Daoy (cell line): ENCODE measurements around the gene NLN. TPM values are rescaled to one million over a fixed set of nuclear protein-coding genes. Genes with fewer than 3 reads are reported as not detected.
"Not testable (repeated sequence)": the region's sequence is repeated elsewhere in the genome, so short reads cannot be mapped to it uniquely, and the experiment has no call there.

Experiments used
- DNase-seq: peaks from one replicate; pipeline ENCODE4 v3.0.0-alpha.2; 2015; ENCODE audit warnings: low read depth
- total RNA-seq: library from RNA; depleted of rRNA; stranded (reverse); fragments of >200 nt; shearing (Covaris generic); gene quantifications from 2 replicates; pipeline ENCODE4 v1.2.3, GENCODE V29; 2014; rRNA removed

NLN gene
- total RNA-seq: 43.8 and 44.2 TPM in 2 replicates

DNA sequence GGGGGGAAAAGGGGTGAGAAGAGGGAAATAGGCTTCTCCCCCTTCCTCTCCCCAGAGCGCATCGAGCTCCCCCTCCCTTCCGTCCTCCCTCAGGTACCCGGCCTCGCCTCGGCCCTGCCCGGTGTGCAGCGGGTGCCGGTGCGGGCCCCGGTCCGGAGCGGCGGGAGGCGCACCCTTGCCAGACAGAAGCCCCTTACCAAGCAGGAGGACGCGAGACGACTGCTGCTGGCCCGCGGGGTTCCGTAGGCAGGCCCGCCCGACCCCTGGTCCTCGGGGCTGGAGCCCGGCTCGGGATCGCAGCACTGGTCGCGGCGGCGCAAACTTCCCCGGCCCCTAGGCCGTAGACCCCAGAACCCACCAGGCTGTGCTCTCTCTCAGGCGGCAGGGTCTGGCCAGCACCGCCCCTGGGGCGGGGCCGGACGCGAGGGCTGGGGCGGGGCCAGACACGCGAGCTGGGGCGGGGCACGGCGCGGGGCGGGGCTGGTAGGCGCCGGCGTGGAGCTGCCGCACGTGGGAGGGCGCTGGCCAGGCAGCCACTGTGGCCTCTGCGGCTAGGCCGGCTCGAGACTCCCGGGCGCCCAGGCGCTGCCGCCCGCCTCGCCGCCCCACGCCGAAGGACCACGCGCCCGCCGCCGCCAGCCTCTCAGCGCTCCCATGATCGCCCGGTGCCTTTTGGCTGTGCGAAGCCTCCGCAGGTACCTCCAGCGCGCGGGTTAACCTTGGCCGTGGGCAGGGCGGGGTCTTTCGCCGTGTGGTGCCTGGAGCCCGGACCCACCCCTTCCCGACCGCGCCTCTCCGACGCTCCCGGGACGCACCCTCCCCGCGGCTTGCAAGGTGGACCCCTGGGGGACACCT lies at the start of gene NLN, which contains the start of gene SGTB:
Gene NLN (plus strand): TSS at position 486 of the 855 bp plus-strand sequence. CDS start 169 bp downstream, at position 655.
Gene SGTB (minus strand): TSS at position 390 of the 855 bp plus-strand sequence. CDS start 1,302 bp downstream, outside the sequence.
- peak; percentile 91 for DNase-seq

DNA sequence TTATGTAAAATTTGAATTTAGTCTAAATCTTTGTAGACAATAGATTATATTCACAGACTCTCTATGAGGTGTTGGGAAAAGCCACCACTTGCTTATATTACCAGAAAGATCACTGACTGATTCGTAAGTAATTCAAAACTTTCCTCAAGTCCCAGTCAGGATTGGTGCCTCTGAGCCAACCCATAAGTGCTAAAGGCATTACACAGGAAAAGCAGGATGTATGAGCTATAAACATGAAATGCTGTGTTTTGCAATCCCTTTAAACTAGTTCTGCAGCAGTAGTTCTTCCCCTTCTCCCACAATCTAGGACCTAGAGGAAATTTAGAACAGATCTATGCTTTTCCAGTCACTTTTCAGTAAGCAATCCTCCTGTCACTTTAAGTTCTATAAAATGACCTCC lies 49.2 kb upstream of the NLN start:
- DNase-seq: no peak

- no peak for DNase-seq
Observed at GRCh38 chr5:65674749-65675148, 47.3 kb upstream of the NLN start.

DNA sequence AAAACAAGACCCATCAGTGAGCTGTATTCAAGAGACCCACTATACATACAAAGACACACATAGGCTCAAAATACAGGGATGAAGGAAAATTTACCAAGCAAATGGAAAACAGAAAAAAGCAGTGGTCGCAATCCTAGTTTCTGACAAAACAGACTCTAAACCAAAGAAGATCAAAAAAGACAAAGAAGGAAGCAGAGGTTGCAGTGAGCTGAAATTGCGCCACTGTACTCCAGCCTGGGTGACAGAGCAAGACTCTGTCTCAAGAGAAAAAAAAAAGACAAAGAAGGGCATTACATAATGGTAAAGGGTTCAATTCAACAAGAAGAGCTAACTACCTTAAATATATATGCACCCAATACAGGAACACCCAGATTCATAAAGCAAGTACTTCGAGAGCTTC lies 45.9 kb upstream of the NLN start:
- not testable (repeated sequence) for DNase-seq

GRCh38 chr5:65682148-65682547 lies 39.9 kb upstream of the NLN start:
- no peak for DNase-seq

GRCh38 chr5:65693121-65693520 lies 28.9 kb upstream of the NLN start:
- DNase-seq: no peak

DNA sequence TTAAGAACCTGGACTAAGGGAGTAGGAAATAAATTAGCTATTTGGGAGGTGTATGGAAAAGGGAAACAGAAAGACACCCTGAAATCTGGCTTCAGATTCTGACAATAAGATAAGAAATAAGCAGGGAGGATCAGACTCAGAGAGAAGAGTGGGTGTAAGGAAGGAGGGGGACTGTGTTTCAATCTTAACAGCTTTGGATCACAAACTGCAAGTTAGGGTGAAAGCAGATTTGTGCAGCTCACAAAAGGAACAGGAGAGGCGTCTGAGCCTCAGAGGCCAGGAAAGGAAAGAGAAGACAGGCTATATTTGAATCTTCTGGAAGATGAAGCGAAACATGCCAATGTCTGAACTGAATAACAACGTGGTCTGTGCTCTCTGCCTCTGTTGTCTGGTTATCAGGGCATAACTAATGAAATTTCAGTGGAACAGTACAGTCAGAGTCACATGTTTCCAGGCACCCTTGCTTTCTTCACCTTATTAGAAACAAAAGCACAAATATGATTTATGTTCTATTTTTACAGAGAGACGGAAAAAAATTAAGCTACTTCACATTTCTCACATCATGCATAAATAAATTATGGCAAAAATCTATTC lies 26.7 kb upstream of the NLN start:
- DNase-seq: no peak

- no peak for DNase-seq
Observed at GRCh38 chr5:65695896-65696295, 26.1 kb upstream of the NLN start.

DNA sequence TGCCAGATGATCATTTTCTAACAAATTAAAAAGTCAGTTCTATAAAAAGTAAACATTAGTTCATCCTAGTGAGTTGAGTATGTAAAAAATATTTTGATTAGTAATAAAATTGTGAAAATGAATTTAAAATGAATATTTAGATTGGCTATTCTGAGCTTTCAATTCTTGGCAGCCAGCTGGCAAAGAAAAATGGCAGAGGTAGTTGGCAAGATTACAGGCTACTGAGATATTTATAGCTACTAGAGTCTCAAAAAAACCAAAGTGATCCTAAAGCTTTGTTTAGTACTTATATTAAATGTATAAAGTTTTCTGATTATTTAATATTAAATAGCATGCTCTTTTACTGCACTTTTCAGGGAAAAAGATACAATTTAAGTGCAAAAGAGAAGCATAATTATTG lies 25.1 kb upstream of the NLN start:
- no peak for DNase-seq

- DNase-seq: no peak
Observed at GRCh38 chr5:65699338-65699737, 22.7 kb upstream of the NLN start.

DNA sequence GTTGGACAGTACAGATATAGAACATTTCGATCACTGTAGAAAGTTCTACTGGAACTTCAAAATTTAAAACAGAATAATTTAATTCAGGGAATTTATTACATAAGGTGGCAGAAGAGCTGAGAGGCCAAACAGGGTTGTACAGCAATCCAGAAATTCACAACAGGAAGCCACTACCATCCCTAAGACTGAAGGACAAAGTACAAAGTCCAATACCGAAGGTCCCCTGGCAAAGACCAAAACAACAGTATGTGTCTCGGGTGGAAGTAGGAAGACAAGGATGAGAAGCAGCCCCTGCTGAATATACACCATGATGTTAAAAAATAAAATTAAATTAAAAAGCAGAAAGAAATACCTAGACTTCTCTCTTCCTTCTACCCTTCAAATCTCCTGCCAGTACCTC lies 20.0 kb upstream of the NLN start:
- DNase-seq: no peak

DNA sequence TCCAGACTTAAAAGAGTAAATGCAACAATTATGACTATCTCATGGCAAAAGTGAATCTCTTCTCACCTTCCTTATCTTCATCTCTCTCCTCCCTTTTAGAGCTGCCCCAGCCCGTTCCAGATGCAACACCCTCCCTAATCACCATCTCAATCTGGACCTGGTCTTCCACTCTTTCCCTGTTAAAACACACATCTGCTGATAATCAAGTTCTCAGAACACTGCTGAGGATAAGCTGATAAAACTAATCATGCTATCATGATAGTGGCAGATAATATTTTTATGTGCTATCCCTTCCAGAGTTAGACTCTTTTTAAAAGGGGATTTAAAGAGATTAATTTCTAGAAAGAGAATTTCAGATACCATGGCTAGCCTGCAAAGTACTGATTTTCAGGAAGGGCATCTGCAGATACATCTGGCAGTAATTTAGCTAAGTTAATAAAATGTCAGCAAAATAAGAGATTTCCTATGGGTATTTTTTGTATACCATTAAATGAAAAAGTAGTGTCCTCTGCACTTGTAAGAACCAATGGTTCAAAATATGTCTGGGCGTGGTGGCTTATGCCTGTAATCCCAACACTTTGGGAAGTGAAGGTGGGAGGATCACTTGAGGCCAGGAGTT lies 17.3 kb upstream of the NLN start:
- no peak for DNase-seq

DNA sequence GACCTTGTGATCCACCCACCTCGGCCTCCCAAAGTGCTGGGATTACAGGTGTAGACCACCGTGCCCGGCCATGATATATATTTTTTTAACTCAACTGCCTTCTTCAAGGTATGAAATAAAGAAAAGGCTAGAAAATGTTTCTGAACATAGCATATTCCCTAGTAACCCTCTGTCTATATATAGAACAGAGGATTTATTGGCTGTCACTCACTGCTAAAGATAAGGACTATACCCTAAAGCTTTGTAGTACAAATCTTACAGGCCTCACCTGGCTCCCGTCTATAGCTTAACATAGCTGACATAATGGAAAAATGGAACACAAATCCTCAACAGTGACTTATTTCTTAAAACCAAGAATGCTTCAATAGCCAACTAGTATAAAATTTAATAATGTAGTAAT lies 14.3 kb upstream of the NLN start:
- no peak for DNase-seq

DNA sequence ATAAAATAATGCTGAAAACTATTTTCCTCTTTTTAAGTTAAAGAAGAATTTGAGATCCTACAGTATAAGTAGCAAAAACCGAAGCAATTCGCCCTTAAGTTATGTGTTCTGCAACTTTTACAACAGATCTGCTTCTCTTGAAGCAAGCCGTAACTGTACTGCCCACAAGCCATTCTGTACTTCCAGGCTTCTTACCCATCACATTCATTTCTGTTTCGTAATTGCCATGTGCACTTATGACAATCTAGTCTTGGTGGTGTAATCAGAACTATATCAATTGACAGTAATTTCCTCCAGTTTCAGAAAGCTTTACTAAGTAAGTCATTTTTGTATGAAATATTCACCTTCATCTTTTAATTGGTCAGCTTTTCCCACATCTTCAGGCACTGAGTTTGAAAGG lies 13.9 kb upstream of the NLN start:
- no peak for DNase-seq

DNA sequence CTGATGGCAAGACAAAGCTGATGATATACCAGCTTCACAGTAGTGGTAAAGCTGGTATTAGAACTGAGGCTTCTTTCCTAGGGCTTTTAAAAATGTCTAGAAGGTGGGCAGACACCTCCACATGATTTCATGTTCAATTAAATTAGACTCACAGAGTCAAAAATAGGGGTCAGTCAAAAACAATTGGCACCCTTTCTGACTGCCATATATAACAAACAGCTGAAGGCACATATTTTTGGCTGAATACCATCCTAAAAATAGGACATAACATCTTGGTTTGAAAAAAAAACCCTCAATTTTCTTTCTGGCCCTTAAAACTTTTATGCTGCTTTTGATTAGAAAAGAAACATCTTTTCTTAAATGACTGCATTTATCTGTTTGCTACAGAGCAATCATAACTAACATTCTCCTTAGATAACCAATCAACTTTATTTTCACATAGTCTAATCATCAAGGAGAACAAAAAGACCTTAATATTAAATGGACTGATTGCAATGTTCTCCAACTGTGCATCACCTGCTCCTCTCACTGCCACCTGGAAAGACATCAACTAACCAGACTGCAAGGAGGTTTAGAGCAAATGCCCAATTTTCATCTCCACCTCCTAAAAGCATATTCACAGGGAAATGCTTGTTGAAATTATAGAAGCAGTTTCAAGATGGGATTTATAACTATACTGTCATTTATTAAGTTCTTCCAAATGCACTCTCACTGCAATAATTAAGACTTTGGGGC lies 3.3 kb upstream of the NLN start:
- DNase-seq: no peak

DNA sequence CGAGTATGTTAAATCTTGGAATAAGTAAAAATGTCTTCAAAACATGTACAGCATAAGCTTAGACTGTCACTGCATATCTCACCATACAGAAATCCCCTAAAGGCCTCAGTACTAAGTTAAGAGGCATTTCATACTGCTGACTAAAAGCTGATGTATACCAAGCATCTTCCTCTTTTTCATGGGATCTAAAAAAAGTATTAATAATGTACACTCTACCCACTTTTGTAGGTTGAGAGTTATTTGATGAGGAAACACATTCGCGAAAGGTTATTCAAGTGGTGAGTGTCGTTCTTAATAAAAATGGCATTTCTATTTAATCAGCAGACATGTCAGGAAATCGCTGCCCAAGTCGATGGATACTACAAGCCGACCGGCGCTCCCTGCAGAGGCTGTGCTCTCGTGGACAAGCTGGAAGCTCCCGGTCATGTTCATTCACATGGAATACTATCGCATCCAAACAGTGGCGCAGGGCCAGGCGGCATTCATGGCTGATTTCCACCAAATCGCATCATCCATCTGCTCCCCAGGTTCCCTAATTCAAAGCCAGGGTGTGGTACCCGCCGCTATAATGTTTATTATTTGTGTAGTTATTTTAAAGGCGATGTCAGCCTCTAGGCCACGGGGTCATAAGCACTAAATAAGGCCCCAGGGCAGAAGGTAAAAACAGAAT lies 820 bp upstream of the NLN start:
- DNase-seq: peak; percentile 76

DNA sequence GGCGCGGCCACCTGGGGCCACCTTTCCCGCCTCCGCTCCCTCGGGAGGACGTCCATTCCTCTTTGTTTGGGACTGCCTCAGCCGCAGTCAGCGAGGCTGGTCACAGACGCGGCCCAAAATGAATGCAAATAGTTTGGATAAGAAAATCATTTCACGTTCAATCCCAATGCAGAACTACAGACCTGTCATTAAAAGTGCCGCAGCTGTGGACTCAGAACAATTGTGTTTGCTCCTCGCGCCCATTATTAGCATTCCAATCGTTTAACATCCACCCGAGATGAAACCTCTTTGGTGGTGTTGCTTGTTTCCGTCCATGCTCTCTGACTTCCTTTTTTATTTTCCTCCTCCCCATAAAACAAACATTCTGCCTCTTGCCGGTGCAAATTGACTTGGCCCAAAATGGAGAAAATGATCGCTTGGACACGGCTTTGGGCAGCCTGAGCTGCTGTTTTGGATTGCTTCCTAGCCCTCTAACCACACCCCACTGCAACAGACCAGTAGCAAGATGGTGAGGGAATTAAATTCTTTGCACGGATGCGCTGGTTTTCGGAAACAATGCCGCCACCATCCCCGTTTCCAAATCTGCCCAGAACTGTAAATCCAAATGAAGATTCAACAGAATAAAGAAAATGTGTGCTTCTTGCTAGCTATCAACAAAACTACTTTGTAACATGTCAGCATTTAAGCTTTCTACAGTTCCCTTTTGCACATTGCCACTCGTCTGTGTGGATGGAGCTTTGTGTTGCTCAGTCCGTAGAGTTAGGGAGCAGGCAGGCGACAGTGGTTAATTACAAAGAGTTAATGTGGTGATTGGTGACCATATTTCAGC lies 784 bp downstream of the NLN start:
- peak; percentile 70 for DNase-seq

DNA sequence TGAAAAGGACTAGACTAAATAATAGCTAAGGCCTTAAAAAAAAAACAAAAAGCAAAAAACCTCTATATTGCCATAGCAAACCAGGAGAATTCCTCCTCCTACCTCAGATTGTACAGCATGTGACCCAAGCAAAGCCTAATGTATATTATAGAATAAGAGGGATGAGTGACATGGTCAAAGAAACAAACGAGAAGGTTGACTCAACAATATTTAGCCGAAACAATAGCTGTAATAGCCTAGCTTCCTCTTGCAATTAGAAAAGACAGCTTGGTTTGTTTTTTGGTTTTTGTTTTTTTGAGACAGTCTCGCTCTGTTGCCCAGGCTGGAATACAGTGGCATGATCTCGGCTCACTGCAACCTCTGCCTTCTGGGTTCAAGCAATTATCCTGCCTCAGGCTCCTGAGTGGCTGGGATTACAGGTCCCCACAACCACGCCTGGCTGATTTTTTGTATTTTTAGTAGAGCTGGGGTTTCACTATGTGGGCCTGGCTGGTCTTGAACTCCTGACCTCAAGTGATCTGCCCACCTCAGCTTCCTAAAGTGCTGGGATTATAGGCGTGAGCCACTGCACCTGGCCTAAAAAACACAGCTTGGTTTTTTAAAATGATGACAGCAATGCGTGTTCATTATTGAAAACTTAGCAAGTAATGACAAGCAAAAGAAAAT lies 5.6 kb downstream of the NLN start:
- no peak for DNase-seq

DNA sequence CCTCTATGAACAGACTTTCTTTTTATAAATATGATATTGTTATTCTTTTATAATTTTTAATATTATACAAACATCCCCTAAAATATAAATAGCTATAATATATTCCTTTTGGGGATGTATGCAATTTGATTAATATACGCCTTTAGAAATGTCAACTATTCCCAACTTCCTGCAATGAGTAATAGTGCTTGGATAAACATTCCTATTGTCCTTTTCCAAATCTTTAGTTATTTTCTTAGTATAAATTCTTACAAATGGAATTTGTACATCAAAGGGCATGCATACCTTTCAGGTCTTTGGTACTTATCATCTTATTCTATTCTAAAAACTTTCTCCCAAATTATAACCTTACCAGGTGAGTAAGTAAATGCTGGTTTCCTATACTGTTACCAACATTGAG lies 6.2 kb downstream of the NLN start:
- DNase-seq: no peak

GRCh38 chr5:65730910-65731309 lies 8.9 kb downstream of the NLN start:
- DNase-seq: no peak
